Measurements from ENCODE around the gene TSHR.

GRCh38 chr14:81007131-81007530 is 51.7 kb downstream of the TSHR start:
- TF ChIP-seq CTCF (IDR thresholded peaks at IDR 0.05; ENCODE audit: poor library complexity) (no peak), EZH2 (IDR thresholded peaks at IDR 0.05; ENCODE audit: borderline replicate concordance) (no peak)
